Astrocyte (in vitro differentiated cells and primary cell): ENCODE results near the gene TYMS. TPM values are rescaled to one million over a fixed set of nuclear protein-coding genes. Genes with fewer than 3 reads are reported as not detected.

Experiments
- DNase-seq: peaks from one replicate; pipeline ENCODE4 v3.0.0-alpha.2; 2010; ENCODE audit warnings: low read depth
- FAIRE-seq: peaks from 2 replicates; lab custom pipeline; 2011; peaks lifted over from hg19 to GRCh38; lab: Jason Lieb, UNC
- H2AFZ ChIP-seq: 2 replicates; pipeline ENCODE4 v1.6.0; 2012; ENCODE audit warnings: low read depth, low read length, inconsistent platforms
- H3K27ac ChIP-seq: 2 replicates; pipeline ENCODE4 v1.5.1; 2011; ENCODE audit warnings: low read depth, low read length, inconsistent platforms
- H3K27me3 ChIP-seq: 2 replicates; pipeline ENCODE4 v1.6.0; 2011; ENCODE audit warnings: low read length, inconsistent platforms; ENCODE audit not compliant: insufficient read depth
- H3K36me3 ChIP-seq: 2 replicates; pipeline ENCODE4 v1.5.1; 2011; ENCODE audit warnings: low read length, inconsistent platforms; ENCODE audit not compliant: insufficient read depth
- H3K4me1 ChIP-seq: 2 replicates; pipeline ENCODE4 v1.5.1; 2011; ENCODE audit warnings: low read length, inconsistent platforms; ENCODE audit not compliant: insufficient read depth
- H3K4me2 ChIP-seq: 2 replicates; pipeline ENCODE4 v1.6.0; 2012; ENCODE audit warnings: low read length, inconsistent platforms
- H3K4me3 ChIP-seq: 2 replicates; pipeline ENCODE4 v1.5.1; 2011; ENCODE audit warnings: low read depth, mild to moderate bottlenecking, low read length, inconsistent platforms; ENCODE audit not compliant: insufficient read depth
- H3K79me2 ChIP-seq: 2 replicates; pipeline ENCODE4 v1.6.0; 2012; ENCODE audit warnings: mild to moderate bottlenecking, low read length, inconsistent platforms; ENCODE audit not compliant: insufficient read depth
- H3K9ac ChIP-seq: 2 replicates; pipeline ENCODE4 v1.6.0; 2012; ENCODE audit warnings: mild to moderate bottlenecking, low read length, inconsistent platforms
- H3K9me3 ChIP-seq: 2 replicates; pipeline ENCODE4 v1.5.1; 2012; ENCODE audit warnings: low read depth, mild to moderate bottlenecking, low read length, inconsistent platforms; ENCODE audit not compliant: insufficient read depth
- H4K20me1 ChIP-seq: 2 replicates; pipeline ENCODE4 v1.6.0; 2012; ENCODE audit warnings: low read length, inconsistent platforms; ENCODE audit not compliant: insufficient read depth
- H3K27ac Mint-ChIP-seq: one replicate; pipeline ENCODE4 v1.8.0; 2021; ENCODE audit warnings: mild to moderate bottlenecking, mixed read lengths; ENCODE audit not compliant: unreplicated experiment
- H3K27me3 Mint-ChIP-seq: one replicate; pipeline ENCODE4 v1.8.0; 2021; ENCODE audit warnings: low read depth, mixed read lengths; ENCODE audit not compliant: unreplicated experiment
- H3K36me3 Mint-ChIP-seq: one replicate; pipeline ENCODE4 v1.8.0; 2021; ENCODE audit warnings: low read depth, mixed read lengths; ENCODE audit not compliant: unreplicated experiment
- H3K4me1 Mint-ChIP-seq: one replicate; pipeline ENCODE4 v1.8.0; 2021; ENCODE audit warnings: low read depth, mixed read lengths; ENCODE audit not compliant: unreplicated experiment
- H3K4me3 Mint-ChIP-seq: one replicate; pipeline ENCODE4 v1.8.0; 2021; ENCODE audit warnings: mild to moderate bottlenecking, moderate library complexity, mixed read lengths; ENCODE audit not compliant: unreplicated experiment
- H3K9me3 Mint-ChIP-seq: one replicate; pipeline ENCODE4 v1.8.0; 2021; ENCODE audit warnings: mild to moderate bottlenecking, mixed read lengths; ENCODE audit not compliant: unreplicated experiment
- EZH2 ChIP-seq: IDR thresholded peaks from 2 replicates; pipeline ENCODE4 v1.6.1; 2012; ENCODE audit warnings: mild to moderate bottlenecking, low read length, inconsistent platforms; ENCODE audit not compliant: insufficient read depth
- total RNA-seq: library from RNA; stranded (reverse); gene quantifications from 2 replicates; pipeline ENCODE4 v1.2.1, GENCODE V29; 2021
- TF ChIP-seq, protein P1 (sequence below): IDR thresholded peaks from 2 replicates; pipeline ENCODE4 v1.5.1; 2011; ENCODE audit warnings: low read depth, mild to moderate bottlenecking, inconsistent platforms, low read length, moderate library complexity; ENCODE audit not compliant: insufficient read depth

The TYMS gene
- total RNA-seq, 1 donor from 2014 or later: 38.7 TPM

DNA sequence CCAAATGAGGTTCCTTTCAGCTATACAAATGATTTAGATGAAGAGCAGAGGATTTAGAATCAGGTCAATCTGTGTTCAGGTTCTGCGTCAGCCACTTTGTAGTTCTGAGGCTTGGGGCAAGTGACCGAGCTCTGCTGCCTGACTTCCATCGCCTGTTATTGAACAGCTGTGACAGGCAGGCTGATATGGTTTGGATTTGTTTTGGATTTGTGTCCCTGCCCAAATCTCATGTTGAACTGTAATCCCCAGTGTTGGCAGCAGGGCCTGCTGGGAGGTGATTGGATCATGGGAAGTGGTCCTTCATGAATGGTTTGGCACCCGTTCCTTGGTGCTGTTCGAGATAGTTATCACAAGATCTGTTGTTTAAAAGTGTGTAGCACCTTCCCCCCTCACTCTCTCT is 18.6 kb downstream of the TYMS start:
- H3K4me1 Mint-ChIP-seq: peaks cover 1% of the 10 kb centered on the region
- H3K9ac ChIP-seq: no peak overlapping the region
- no peak overlapping the region for H3K4me3 ChIP-seq
- TF ChIP-seq, protein P1, sequence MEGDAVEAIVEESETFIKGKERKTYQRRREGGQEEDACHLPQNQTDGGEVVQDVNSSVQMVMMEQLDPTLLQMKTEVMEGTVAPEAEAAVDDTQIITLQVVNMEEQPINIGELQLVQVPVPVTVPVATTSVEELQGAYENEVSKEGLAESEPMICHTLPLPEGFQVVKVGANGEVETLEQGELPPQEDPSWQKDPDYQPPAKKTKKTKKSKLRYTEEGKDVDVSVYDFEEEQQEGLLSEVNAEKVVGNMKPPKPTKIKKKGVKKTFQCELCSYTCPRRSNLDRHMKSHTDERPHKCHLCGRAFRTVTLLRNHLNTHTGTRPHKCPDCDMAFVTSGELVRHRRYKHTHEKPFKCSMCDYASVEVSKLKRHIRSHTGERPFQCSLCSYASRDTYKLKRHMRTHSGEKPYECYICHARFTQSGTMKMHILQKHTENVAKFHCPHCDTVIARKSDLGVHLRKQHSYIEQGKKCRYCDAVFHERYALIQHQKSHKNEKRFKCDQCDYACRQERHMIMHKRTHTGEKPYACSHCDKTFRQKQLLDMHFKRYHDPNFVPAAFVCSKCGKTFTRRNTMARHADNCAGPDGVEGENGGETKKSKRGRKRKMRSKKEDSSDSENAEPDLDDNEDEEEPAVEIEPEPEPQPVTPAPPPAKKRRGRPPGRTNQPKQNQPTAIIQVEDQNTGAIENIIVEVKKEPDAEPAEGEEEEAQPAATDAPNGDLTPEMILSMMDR: no peak
- no peak for TF ChIP-seq EZH2
- H3K27ac Mint-ChIP-seq: no peak overlapping the region
- H3K79me2 ChIP-seq: no peaks in the 10 kb centered on the region
- no peak overlapping the region for H2AFZ ChIP-seq
- no peaks in the 10 kb centered on the region for H3K27me3 Mint-ChIP-seq
- H3K9me3 ChIP-seq: no peaks in the 10 kb centered on the region
- H3K27me3 ChIP-seq: no peaks in the 10 kb centered on the region
- H3K4me3 Mint-ChIP-seq: no peak overlapping the region
- peaks cover 27% of the 10 kb centered on the region for H3K36me3 ChIP-seq
- DNase-seq: no peak
- no peaks in the 10 kb centered on the region for H3K4me1 ChIP-seq
- no peak overlapping the region for H3K4me2 ChIP-seq
- peaks cover 10% of the 10 kb centered on the region for H3K36me3 Mint-ChIP-seq
- no peak for FAIRE-seq
- no peak overlapping the region for H3K27ac ChIP-seq
- H4K20me1 ChIP-seq: no peaks in the 10 kb centered on the region
- H3K9me3 Mint-ChIP-seq: no peaks in the 10 kb centered on the region

DNA sequence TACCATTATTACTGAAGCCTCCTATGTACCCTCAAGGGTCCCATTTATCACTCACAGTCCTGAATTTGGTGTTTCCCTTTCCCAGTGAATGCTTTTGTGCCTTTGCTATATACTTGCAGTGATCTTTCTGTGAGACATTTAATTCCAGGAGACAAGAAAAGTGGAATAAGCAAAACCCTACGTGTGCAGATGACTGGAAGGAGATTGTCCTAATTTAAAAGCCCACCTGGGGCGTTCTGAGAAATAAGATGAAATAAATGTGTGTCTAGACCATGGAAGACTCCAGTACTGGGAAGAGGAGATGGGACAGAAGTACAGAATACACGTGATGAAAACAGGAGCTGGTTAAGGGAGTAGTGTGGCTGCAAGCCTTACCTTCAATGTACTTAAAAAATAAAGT is 19.3 kb downstream of the TYMS start:
- TF ChIP-seq, protein P1: no peak
- TF ChIP-seq EZH2: no peak
- Mint-ChIP-seq H3K9me3 (no peaks in the 10 kb centered on the region), H3K27ac (no peak overlapping the region), H3K4me1 (peaks cover 1% of the 10 kb centered on the region), H3K4me3 (no peak overlapping the region), H3K27me3 (no peaks in the 10 kb centered on the region), H3K36me3 (peaks cover 11% of the 10 kb centered on the region)
- H3K9me3 ChIP-seq: no peaks in the 10 kb centered on the region
- H3K4me2 ChIP-seq: no peak overlapping the region
- H3K27me3 ChIP-seq: no peaks in the 10 kb centered on the region
- H3K36me3 ChIP-seq: peaks cover 22% of the 10 kb centered on the region
- no peak for DNase-seq
- no peak overlapping the region for H3K9ac ChIP-seq
- H4K20me1 ChIP-seq: no peaks in the 10 kb centered on the region
- H3K4me1 ChIP-seq: no peaks in the 10 kb centered on the region
- H3K79me2 ChIP-seq: no peaks in the 10 kb centered on the region
- no peak overlapping the region for H3K4me3 ChIP-seq
- no peak overlapping the region for H3K27ac ChIP-seq
- no peak overlapping the region for H2AFZ ChIP-seq
- FAIRE-seq: no peak

DNA sequence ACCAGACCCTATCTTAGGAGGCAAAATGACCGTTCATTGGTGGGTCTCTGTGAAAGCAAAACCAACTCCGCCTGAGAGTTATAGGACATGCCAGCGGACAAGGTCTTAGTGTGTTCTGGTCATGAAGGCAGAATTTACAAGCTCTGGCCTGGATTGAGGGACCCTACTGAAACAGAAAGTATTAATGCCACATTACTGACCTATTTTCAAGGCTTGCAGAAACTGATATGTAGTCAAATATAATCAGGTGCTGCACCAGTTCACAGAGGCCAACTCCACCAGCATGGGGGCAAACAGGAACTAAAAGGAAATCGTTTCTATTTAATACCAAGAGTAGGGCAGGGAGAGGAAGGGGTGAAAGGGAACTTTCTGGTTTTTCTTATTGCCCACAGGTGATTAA is 19.7 kb downstream of the TYMS start:
- H3K9ac ChIP-seq: no peak overlapping the region
- H3K4me1 ChIP-seq: no peaks in the 10 kb centered on the region
- no peaks in the 10 kb centered on the region for H3K27me3 ChIP-seq
- no peaks in the 10 kb centered on the region for H3K9me3 Mint-ChIP-seq
- peaks cover 13% of the 10 kb centered on the region for H3K36me3 Mint-ChIP-seq
- no peak overlapping the region for H2AFZ ChIP-seq
- no peak overlapping the region for H3K4me3 ChIP-seq
- H3K4me1 Mint-ChIP-seq: peaks cover 1% of the 10 kb centered on the region
- H3K4me2 ChIP-seq: no peak overlapping the region
- DNase-seq: no peak
- no peak overlapping the region for H3K27ac Mint-ChIP-seq
- peaks cover 24% of the 10 kb centered on the region for H3K36me3 ChIP-seq
- no peak overlapping the region for H3K27ac ChIP-seq
- no peak for FAIRE-seq
- no peak overlapping the region for H3K4me3 Mint-ChIP-seq
- H3K9me3 ChIP-seq: no peaks in the 10 kb centered on the region
- TF ChIP-seq, protein P1: no peak
- no peak for TF ChIP-seq EZH2
- no peaks in the 10 kb centered on the region for H3K79me2 ChIP-seq
- H3K27me3 Mint-ChIP-seq: no peaks in the 10 kb centered on the region
- no peaks in the 10 kb centered on the region for H4K20me1 ChIP-seq
